H54 (cell line): ENCODE data around the gene TGFBR3L.

ENCODE experiments used
- DNase-seq: peaks from one replicate; pipeline ENCODE4 v3.0.0; 2011; ENCODE audit warnings: low spot score, mixed read lengths; ENCODE audit not compliant: insufficient read length
- FAIRE-seq: peaks from 3 replicates; lab custom pipeline; 2011; peaks lifted over from hg19 to GRCh38; lab: Jason Lieb, UNC
- POLR2A ChIP-seq: IDR thresholded peaks from 2 replicates; pipeline ENCODE4 v1.6.1; 2011; ENCODE audit warnings: low read depth, mild to moderate bottlenecking, low read length

The TGFBR3L gene

DNA sequence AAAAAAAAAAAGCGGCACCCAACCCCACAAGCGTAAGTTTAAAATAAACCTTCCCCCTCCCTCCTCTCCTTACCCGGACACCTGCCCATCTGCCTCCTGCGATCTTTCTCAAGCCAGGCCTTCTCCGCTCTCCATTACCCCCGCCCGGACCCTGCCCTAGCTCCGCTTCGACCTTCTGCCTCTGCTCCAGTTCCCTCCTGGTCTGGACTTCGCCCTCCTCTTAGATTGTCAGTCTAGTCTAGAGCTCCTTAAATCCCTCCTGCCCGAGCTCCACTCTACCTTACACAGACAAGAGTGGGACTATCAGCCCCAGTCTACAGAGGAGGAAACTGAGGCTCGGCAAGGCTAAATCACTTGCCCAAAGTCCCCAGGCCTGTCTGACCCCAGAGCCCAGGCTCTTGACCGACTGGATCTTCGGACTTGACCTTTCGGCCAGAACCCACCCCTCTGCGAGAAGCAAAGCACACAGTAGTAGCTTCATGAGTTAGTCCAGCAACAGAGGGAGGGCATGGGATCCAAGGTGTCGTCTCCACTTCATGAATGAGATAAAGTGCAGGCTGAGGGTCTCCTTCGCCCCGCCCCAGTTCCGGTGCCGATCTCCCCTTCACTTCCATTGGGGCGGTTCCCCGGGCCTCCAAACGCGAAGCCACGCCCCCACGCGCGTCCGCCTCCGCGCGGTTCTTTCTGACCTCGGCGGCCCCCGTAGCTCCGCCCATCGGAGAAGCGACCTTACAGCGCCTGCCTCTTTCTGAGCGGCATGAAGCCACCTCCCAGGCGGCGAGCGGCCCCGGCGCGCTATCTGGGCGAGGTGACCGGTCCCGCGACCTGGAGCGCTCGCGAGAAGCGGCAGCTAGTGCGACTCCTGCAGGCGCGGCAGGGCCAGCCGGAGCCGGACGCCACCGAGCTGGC is 5.2 kb downstream of the TGFBR3L start, which contains the start of gene SNAPC2:
Gene SNAPC2 (plus strand): TSS at position 729 of the 909 bp plus-strand sequence. CDS start 29 bp downstream, at position 758.
- DNase-seq: peak; percentile 94
- no peak for FAIRE-seq

DNA sequence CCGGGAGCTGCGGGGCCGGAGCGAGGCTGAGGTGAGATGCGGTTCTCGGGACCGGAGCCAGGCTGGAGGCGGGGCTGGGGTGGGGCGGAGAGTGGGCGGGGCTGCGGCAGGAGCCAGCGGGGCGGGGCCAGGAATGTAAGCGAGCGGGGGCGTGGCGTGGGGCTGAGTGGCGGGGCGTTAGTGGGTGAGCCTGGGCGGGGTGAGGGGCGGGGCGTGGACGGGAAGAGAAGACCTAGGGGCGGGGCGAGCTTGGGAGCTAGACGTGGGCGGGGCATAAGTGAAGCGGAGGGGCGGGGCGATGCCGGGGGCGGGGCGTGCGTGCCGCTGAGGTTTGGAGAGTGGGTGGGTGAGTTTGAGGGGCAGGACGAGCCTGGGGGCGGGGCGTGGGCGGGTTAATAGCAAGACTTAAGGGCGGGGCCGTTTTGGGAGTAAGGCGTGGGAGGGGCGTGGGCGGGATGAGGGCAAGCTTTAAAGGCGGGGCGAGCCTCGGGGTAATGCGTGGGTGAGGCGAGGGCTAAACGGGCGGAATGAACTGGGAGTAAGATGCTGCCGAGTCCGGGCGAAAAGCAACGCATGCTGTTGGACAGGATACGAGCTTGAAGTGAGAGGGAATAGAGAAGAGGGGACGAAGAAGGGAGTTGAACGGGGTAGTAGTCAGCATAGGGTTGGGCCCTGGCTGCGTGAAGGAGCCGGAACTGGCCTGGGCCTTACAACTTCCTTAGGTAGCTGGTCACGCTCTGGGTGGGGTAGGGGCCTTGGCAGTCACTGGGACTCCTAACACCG is 6.1 kb downstream of the TGFBR3L start:
- DNase-seq (peak; percentile 86), FAIRE-seq (peak; percentile 15)
- TF ChIP-seq POLR2A: peak; percentile 45; the same call in 1 of the 2 replicates

More for the DNA sequence above, 5.2 kb downstream of the TGFBR3L start, which contains the start of gene SNAPC2:
- peak; percentile 66 for TF ChIP-seq POLR2A

- FAIRE-seq (no peak), DNase-seq (no peak)
- no peak for TF ChIP-seq POLR2A
Measured at GRCh38 chr19:7921302-7921966, 6.8 kb downstream of the TGFBR3L start.

DNA sequence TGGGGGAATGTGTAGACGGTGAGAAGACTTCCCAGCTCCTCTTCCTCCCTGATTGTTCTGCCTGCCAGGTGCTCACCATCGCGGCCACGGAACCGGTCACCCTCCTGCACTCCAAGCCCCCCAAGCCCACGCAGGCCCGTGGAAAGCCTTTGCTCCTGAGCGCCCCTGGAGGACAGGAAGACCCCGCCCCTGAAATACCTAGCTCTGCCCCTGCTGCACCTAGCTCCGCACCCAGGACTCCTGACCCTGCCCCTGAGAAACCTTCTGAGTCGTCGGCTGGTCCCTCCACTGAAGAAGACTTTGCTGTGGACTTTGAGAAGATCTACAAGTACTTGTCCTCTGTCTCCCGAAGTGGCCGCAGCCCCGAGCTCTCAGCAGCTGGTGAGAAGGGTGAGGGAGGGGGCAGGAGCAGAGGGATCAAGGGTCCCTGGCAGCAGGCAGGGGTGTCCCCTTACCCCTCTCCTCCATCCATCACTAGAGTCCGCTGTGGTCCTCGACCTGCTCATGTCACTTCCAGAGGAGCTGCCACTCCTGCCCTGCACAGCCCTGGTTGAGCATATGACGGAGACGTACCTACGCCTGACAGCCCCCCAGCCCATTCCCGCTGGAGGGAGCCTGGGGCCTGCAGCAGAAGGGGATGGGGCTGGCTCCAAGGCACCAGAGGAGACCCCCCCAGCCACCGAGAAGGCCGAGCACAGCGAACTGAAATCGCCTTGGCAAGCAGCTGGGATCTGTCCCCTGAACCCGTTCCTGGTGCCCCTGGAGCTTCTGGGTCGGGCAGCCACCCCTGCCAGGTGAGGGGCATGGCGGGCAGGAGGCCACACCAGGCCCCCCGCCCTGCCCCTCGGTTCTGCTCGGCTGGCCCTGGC is 7.6 kb downstream of the TGFBR3L start:
- FAIRE-seq (no peak), DNase-seq (no peak)
- TF ChIP-seq POLR2A: no peak

- FAIRE-seq (no peak), DNase-seq (no peak)
- TF ChIP-seq POLR2A: no peak
Measured at GRCh38 chr19:7922836-7923195, 8.2 kb downstream of the TGFBR3L start.

DNA sequence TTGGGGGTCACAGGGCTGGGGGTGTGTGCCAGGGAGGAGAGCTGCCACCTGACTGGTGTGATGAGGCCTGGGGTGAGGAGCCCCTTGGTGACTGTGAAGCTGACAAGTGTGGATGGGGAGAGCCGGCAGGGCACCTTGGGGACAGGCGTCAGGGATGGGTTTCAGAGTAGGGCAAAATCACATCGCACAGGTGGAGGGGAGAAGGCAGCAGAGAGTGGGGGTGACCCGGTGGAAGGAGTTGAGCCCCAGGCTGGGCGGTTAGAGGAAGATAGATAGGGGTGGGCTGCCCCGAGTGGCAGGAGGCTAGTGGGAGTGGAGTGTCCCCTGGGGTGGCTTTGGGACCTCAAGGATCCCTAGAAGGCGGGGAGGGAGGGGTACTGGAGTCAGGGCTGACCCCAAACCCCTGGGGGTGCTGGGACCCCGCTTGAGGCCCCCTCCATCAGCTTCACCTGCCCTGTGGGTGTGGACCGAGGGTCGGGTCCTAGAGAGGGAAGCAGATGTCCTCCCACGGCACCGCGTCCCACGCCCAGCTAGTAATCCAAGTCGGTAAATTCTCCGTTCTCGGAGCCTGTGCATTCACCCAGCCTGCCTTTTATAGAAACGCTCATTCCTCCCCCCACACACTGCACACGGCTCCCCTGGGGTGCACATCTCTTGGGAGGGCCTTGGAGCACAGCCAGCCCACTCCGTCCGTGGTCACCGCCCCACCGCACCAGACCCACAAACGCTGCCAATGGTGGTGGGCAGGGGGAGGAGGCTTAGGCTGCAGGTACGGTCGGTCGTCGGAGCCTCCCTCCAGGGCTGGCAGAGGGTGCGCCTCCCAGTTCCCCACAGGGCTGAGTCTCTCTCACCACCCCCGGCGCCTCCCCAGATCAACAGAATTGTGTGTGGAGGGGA is 8.9 kb downstream of the TGFBR3L start:
- DNase-seq (no peak), FAIRE-seq (no peak)
- TF ChIP-seq POLR2A: no peak

DNA sequence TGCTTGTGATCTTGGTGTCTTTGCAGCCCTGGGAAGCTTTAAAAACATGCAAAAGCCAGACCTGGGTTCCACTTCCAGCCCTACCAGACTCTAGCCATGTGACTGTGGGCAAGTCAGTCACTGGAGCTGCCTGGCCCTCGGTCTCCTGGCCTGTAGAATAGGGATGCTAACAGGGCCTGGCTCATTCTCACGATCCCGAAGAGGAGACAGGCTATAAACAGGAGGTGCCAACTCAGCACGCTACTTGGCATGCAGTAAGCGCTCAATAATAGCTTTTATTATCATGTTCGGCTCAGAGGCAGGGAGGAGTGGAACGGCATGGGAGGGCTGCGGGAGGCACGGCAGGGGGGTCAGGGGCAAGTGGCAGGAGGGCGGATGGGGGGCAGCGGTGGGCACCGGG is 9.6 kb downstream of the TGFBR3L start:
- no peak for FAIRE-seq
- no peak for TF ChIP-seq POLR2A
- DNase-seq: no peak

- TF ChIP-seq POLR2A: no peak
- FAIRE-seq (no peak), DNase-seq (no peak)
Measured at GRCh38 chr19:7924651-7925170, 10.1 kb downstream of the TGFBR3L start.

GRCh38 chr19:7925171-7925851 is 10.7 kb downstream of the TGFBR3L start:
- DNase-seq (peak; percentile 93), FAIRE-seq (no peak)
- TF ChIP-seq POLR2A: no peak

GRCh38 chr19:7926021-7926726 is 11.5 kb downstream of the TGFBR3L start, which contains the start of gene CTXN1:
CTXN1 (minus strand) TSS chr19:7926135; CDS start chr19:7925538, 597 bp downstream.
- DNase-seq: peak; percentile 75
- TF ChIP-seq POLR2A: no peak
- FAIRE-seq: no peak
